Type B pancreatic cell (in vitro differentiated cells): ENCODE data around the gene NDUFA13. TPM values are rescaled to one million over a fixed set of nuclear protein-coding genes. Genes with fewer than 3 reads are reported as not detected.

Experiments
- DNase-seq: peaks from one replicate; pipeline ENCODE4 v3.0.0; 2021; ENCODE audit warnings: mixed read lengths; ENCODE audit not compliant: unreplicated experiment; ENCODE audit errors: extremely low spot score
- H3K27ac Mint-ChIP-seq: 2 replicates; pipeline ENCODE4 v1.8.0; 2021; ENCODE audit warnings: mild to moderate bottlenecking, mixed read lengths
- H3K27me3 Mint-ChIP-seq: 2 replicates; pipeline ENCODE4 v1.8.0; 2021; ENCODE audit warnings: mixed read lengths
- H3K36me3 Mint-ChIP-seq: 2 replicates; pipeline ENCODE4 v1.8.0; 2021; ENCODE audit warnings: mixed read lengths
- H3K4me1 Mint-ChIP-seq: one replicate; pipeline ENCODE4 v1.8.0; 2021; ENCODE audit warnings: mixed read lengths; ENCODE audit not compliant: unreplicated experiment
- H3K4me3 Mint-ChIP-seq: 2 replicates; pipeline ENCODE4 v1.8.0; 2021; ENCODE audit warnings: mild to moderate bottlenecking, mixed read lengths
- H3K9me3 Mint-ChIP-seq: 2 replicates; pipeline ENCODE4 v1.8.0; 2021; ENCODE audit warnings: mixed read lengths
- total RNA-seq: library from RNA; stranded (reverse); gene quantifications from 2 replicates; pipeline ENCODE4 v1.2.1, GENCODE V29; 2021; ENCODE audit warnings: low replicate concordance
- TF ChIP-seq, protein P1 (sequence below): fragments of 200-600 bp; sonication (generic); conservative IDR thresholded peaks from 2 replicates; pipeline ENCODE4 v1.5.0; 2021; ENCODE audit warnings: antibody characterized with exemption, mild to moderate bottlenecking

NDUFA13 gene
- total RNA-seq, 1 donor from 2014 or later = 396 TPM

DNA sequence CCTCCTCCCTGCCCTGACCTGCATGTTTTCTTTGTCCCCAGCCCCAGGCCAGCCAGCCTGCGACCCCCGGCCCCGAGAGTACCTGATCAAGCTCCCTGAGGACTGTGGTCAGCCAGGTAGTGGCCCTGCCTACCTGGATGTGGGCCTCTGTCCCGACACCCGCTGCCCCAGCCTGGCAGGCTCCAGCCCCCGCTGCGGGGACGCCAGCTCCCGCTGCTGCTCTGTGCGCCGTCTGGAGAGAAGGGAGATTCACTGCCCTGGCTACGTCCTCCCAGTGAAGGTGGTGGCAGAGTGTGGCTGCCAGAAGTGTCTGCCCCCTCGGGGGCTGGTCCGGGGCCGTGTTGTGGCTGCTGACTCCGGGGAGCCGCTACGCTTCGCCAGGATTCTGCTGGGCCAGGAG, 27.6 kb downstream of the NDUFA13 start:
- H3K27me3 Mint-ChIP-seq = peaks cover 4% of the 10 kb centered on the region
- peaks cover 3% of the 10 kb centered on the region for H3K4me1 Mint-ChIP-seq
- TF ChIP-seq, protein P1, sequence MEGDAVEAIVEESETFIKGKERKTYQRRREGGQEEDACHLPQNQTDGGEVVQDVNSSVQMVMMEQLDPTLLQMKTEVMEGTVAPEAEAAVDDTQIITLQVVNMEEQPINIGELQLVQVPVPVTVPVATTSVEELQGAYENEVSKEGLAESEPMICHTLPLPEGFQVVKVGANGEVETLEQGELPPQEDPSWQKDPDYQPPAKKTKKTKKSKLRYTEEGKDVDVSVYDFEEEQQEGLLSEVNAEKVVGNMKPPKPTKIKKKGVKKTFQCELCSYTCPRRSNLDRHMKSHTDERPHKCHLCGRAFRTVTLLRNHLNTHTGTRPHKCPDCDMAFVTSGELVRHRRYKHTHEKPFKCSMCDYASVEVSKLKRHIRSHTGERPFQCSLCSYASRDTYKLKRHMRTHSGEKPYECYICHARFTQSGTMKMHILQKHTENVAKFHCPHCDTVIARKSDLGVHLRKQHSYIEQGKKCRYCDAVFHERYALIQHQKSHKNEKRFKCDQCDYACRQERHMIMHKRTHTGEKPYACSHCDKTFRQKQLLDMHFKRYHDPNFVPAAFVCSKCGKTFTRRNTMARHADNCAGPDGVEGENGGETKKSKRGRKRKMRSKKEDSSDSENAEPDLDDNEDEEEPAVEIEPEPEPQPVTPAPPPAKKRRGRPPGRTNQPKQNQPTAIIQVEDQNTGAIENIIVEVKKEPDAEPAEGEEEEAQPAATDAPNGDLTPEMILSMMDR = no peak
- H3K9me3 Mint-ChIP-seq = no peaks in the 10 kb centered on the region
- H3K4me3 Mint-ChIP-seq = no peak overlapping the region
- H3K27ac Mint-ChIP-seq = no peak overlapping the region
- H3K36me3 Mint-ChIP-seq = no peaks in the 10 kb centered on the region
- DNase-seq = no peak

DNA sequence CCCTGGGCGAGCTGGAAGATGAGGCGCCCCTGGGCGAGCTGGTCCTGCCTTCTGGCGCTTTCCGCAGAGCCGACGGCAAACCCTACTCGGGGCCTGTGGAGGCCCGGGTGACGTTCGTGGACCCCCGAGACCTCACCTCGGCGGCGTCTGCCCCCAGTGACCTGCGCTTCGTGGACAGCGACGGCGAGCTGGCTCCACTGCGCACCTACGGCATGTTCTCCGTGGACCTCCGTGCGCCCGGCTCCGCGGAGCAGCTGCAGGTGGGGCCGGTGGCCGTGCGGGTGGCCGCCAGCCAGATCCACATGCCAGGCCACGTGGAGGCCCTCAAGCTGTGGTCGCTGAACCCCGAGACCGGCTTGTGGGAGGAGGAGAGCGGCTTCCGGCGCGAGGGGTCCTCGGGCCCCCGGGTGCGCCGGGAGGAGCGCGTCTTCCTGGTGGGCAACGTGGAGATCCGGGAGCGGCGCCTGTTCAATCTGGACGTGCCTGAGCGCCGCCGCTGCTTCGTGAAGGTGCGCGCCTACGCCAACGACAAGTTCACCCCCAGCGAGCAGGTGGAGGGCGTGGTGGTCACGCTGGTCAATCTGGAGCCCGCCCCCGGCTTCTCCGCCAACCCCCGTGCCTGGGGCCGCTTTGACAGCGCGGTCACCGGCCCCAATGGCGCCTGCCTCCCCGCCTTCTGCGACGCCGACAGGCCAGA, 28.4 kb downstream of the NDUFA13 start:
- H3K27ac Mint-ChIP-seq = no peak overlapping the region
- H3K9me3 Mint-ChIP-seq = no peaks in the 10 kb centered on the region
- no peaks in the 10 kb centered on the region for H3K36me3 Mint-ChIP-seq
- no peaks in the 10 kb centered on the region for H3K4me1 Mint-ChIP-seq
- TF ChIP-seq, protein P1 = no peak
- peaks cover 3% of the 10 kb centered on the region for H3K27me3 Mint-ChIP-seq
- DNase-seq = no peak
- no peak overlapping the region for H3K4me3 Mint-ChIP-seq

DNA sequence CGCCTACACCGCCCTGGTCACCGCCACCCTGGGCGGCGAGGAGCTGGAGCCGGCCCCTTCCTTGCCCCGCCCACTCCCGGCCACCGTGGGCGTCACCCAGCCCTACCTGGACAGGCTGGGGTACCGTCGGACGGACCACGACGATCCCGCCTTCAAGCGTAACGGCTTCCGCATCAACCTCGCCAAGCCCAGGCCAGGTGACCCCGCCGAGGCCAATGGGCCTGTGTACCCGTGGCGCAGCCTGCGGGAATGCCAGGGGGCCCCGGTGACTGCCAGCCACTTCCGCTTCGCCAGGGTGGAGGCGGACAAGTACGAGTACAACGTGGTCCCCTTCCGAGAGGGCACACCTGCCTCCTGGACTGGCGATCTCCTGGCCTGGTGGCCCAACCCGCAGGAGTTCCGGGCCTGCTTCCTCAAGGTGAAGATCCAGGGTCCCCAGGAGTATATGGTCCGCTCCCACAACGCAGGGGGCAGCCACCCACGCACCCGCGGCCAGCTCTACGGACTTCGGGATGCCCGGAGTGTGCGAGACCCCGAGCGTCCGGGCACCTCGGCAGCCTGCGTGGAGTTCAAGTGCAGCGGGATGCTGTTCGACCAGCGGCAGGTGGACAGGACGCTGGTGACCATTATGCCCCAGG, 29.0 kb downstream of the NDUFA13 start:
- Mint-ChIP-seq H3K27me3 (peaks cover 3% of the 10 kb centered on the region), H3K36me3 (no peaks in the 10 kb centered on the region), H3K4me3 (no peak overlapping the region), H3K9me3 (no peaks in the 10 kb centered on the region), H3K27ac (no peak overlapping the region), H3K4me1 (no peaks in the 10 kb centered on the region)
- TF ChIP-seq, protein P1 = no peak
- no peak for DNase-seq

DNA sequence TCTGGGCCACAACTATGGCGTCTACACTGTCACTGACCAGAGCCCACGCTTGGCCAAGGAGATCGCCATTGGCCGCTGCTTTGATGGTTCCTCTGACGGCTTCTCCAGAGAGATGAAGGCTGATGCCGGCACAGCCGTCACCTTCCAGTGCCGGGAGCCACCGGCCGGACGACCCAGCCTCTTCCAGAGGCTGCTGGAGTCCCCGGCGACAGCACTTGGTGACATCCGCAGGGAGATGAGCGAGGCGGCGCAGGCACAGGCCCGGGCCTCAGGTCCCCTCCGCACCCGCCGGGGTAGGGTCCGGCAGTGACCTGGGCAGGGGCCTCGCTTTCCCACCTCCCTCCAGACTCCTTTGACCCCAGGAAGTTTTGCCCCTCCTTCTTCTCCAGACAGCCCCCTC, 29.7 kb downstream of the NDUFA13 start:
- H3K4me1 Mint-ChIP-seq = no peaks in the 10 kb centered on the region
- H3K4me3 Mint-ChIP-seq = no peak overlapping the region
- DNase-seq = no peak
- H3K27ac Mint-ChIP-seq = no peak overlapping the region
- no peaks in the 10 kb centered on the region for H3K36me3 Mint-ChIP-seq
- no peaks in the 10 kb centered on the region for H3K9me3 Mint-ChIP-seq
- peaks cover 3% of the 10 kb centered on the region for H3K27me3 Mint-ChIP-seq
- TF ChIP-seq, protein P1 = no peak

DNA sequence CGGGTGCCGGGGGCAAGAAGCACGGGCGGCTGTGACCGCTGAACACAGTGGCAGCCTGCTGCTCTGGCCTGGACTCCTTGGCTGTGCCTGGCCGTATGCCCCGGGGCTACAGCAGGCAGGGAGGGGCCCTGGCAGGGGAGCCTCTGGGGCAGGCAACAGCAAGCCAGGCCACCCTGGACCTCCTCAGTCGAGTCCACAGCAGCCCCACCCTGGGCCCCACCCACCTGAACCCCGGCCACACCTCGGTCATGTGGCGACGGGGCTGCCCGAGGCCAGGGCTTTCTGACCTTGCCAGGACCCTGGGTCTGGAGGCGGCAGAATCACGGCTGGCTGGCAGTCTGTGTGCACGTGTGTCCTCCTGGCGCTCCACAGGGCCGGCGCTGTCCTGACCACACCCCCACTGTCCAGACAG, 30.7 kb downstream of the NDUFA13 start:
- DNase-seq = no peak
- Mint-ChIP-seq H3K27ac (no peak overlapping the region), H3K4me1 (no peaks in the 10 kb centered on the region), H3K36me3 (no peaks in the 10 kb centered on the region), H3K27me3 (peaks cover 3% of the 10 kb centered on the region), H3K9me3 (no peaks in the 10 kb centered on the region), H3K4me3 (no peak overlapping the region)
- TF ChIP-seq, protein P1 = no peak
